Measurements from ENCODE around the gene DUSP8. TPM values are rescaled to one million over a fixed set of nuclear protein-coding genes. Genes with fewer than 3 reads are reported as not detected.

Gene DUSP8
- total RNA-seq, 1 donor from 2014 or later = 18.0 TPM

DNA sequence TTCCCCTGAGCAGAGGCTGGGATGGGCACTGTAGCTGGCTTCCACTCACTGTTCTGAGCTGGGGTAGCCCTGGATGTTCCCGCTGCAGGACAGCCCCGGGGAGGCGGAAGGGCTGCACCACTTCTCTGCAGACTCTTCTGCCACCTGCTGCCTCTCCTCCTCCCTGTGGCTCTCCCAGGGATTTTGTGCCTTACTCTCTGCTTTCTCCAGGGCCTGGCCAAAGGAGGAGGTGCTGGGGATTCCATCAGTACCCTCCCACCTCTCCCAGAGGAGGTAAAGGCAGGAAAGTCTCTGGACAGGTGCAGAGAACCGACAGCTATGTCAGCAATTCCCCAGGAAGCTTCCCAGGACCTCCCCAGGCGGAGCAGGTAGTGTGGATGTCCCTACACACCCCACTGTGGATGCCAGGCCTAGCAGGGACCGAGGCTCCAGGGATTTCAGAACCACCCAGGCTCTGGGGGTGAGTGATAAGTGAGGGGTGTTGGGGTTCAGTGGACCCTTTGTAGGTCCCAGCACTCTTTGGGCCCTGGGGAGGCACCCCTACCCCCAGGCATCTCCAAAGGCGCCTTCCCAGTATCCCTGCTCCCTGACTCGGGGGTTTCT is 11.3 kb downstream of the DUSP8 start:
- intact Hi-C loops (cut with DNase I) = no loop called here
- Histone ChIP-seq H3K9me3 (no peaks in the 10 kb centered on the region), H3K27me3 (no peaks in the 10 kb centered on the region), H3K36me3 (no peaks in the 10 kb centered on the region), H3K4me1 (peaks cover 26% of the 10 kb centered on the region), H3K27ac (no peak overlapping the region), H3K4me3 (no peak overlapping the region)
- DNase-seq = no peak
- TF ChIP-seq, protein P1, sequence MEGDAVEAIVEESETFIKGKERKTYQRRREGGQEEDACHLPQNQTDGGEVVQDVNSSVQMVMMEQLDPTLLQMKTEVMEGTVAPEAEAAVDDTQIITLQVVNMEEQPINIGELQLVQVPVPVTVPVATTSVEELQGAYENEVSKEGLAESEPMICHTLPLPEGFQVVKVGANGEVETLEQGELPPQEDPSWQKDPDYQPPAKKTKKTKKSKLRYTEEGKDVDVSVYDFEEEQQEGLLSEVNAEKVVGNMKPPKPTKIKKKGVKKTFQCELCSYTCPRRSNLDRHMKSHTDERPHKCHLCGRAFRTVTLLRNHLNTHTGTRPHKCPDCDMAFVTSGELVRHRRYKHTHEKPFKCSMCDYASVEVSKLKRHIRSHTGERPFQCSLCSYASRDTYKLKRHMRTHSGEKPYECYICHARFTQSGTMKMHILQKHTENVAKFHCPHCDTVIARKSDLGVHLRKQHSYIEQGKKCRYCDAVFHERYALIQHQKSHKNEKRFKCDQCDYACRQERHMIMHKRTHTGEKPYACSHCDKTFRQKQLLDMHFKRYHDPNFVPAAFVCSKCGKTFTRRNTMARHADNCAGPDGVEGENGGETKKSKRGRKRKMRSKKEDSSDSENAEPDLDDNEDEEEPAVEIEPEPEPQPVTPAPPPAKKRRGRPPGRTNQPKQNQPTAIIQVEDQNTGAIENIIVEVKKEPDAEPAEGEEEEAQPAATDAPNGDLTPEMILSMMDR (IDR thresholded peaks at IDR 0.05) = no peak
- no peak for ATAC-seq

DNA sequence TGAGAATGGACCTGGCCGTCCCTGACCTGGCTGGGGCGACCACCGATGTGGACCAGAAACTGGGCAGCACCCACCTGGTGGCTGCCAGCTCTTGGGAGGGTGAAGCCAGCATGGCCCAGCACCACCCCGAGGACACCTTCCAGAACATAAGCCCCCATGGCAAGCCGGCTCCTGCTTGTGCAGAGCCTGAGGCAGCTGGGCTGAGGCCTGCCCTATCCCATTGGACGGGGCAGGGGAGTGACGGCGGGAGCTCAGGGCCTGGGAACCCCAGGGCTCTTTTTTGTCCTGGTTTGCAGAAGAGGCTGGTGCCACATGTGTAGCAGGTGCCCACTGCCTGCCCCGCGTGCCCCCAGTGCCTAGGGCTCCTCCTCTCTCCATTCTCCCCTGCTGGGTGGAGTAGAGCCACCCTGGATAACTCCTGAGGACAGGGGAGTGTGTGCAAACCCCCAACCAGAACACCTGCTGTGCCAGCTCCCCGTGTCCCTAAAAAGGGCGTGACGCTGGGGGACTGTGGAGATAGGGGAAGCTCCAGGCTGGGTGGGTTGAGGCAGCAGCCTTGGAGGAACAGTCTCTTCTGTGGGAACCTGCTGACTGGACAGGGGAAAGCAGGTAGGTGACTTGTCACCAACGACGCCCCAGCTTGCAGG is 11.9 kb downstream of the DUSP8 start:
- Histone ChIP-seq H3K9me3 (no peaks in the 10 kb centered on the region), H3K27me3 (no peaks in the 10 kb centered on the region), H3K27ac (peak overlapping the region; percentile 78), H3K4me1 (peaks cover 26% of the 10 kb centered on the region), H3K4me3 (no peak overlapping the region), H3K36me3 (no peaks in the 10 kb centered on the region)
- DNase-seq (peak; percentile 61), ATAC-seq (no peak)
- TF ChIP-seq, protein P1 (IDR thresholded peaks at IDR 0.05) = no peak
- intact Hi-C loops (cut with DNase I) = no loop called here

DNA sequence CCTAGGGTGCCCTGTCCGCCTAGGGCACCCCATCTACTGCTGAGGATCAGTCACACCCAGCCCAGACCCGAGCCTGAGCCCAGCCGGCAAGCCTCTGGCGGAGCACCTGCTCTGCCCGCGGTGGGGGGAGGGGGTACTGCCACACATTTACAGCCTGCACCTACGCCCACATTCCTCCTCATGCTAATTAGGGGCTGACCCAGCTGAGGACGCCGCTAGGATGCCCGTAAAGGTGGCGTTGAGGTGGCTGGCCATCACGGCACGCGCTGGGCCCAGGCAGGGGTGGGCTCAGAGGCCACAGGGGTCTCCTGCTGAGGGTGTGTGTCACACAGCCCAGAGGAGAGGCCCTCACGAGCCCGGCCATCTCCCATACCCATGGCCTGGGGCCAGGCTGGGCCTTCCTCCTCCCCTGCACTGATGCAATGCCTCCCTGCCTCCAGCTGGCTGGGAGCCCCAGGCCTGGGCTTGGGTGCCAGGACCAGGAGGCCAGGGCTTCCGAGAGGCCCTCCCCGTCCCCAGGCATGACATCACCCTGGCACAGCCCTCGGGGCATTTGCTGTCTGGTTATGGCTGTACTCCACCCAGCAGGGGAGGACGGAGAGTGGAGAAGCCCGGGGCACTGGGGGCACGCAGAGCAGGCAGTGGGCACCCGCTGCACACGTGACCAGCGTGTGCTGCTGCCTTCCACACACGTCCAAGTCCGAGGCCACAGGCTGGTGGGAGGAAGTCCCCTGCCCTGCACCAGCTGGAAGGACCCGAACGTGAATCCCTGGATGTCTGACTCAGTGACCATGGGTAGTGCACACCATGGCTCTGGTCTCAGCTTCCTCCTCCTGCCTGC is 12.7 kb downstream of the DUSP8 start:
- Histone ChIP-seq H3K27me3 (peaks cover 2% of the 10 kb centered on the region), H3K36me3 (no peaks in the 10 kb centered on the region), H3K4me3 (peak overlapping the region; percentile 30), H3K4me1 (peaks cover 26% of the 10 kb centered on the region), H3K27ac (peak overlapping the region; percentile 78), H3K9me3 (no peaks in the 10 kb centered on the region)
- TF ChIP-seq, protein P1 (IDR thresholded peaks at IDR 0.05) = no peak
- ATAC-seq = peak; percentile 85
- peak; percentile 96 for DNase-seq
- intact Hi-C loops (cut with DNase I) = no loop called here

DNA sequence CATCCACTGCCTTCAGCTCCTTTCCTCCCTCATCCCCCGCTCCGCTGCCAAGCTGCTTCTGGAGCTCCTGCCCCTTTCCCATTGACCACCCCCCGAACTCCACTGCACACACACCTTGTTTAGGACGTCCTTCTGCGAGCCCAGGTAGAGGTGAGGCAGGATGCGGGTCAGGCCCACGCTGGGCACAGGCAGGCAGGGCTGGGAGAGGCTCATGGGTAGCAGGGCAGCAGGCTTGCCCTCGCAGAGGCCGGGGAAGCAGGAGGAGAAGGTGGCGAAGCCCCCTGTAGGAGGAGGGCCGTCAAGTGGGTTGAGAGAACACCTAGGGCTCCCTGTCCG is 13.3 kb downstream of the DUSP8 start:
- peaks cover 26% of the 10 kb centered on the region for H3K4me1 ChIP-seq
- H3K36me3 ChIP-seq = no peaks in the 10 kb centered on the region
- ATAC-seq (peak; percentile 0), DNase-seq (no peak)
- TF ChIP-seq, protein P1 (IDR thresholded peaks at IDR 0.05) = no peak
- H3K27ac ChIP-seq = peak overlapping the region; percentile 78
- intact Hi-C loops (cut with DNase I) = no loop called here
- H3K27me3 ChIP-seq = peaks cover 8% of the 10 kb centered on the region
- peak overlapping the region; percentile 30 for H3K4me3 ChIP-seq
- H3K9me3 ChIP-seq = no peaks in the 10 kb centered on the region

DNA sequence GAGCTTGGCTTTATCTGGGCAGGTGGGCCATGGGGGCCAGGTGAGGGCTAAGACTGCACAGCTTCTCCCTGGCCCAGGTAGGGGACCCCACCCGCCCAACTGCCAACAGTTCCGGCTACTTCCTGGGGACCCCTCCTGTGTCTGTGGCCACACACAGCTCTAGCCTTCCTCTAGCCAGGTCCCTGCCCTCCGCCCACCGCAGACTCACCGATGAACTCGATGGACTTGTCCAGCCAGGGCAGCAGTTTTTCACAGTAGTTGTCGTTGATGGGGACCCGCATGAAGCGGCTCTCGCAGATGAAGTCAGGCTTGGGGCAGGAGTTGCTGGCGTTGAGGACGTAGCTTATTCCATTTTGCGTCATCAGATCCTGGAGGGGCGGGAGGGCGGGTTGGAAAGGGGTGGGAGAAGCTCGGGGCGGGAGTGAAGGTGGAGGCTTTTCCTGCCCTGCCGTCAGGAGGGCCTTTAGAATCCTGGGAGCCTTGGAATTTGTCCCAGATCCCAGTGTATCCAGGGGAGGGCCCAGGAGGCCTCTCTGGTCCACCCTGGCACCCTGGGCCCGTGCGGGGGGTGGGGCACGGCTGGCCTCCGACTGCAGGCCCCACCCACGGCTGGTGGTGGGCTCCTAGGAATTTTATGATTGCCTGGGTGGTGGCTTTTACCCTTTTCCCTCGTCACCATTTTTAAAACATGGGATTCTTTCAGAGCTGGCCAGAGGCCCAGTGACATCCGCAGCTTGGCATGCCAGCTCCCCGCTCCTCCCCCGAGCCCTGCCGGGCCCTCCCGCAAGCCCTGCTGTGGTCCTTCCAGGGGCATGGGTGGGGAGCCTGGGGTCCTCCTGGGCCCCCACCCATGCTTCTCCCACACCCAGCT is 13.9 kb downstream of the DUSP8 start:
- intact Hi-C loops (cut with DNase I) = no loop called here
- Histone ChIP-seq H3K27ac (peak overlapping the region; percentile 78), H3K27me3 (peaks cover 9% of the 10 kb centered on the region), H3K4me3 (peak overlapping the region; percentile 30), H3K9me3 (no peaks in the 10 kb centered on the region), H3K36me3 (no peaks in the 10 kb centered on the region), H3K4me1 (peaks cover 26% of the 10 kb centered on the region)
- TF ChIP-seq, protein P1 (IDR thresholded peaks at IDR 0.05) = no peak
- ATAC-seq (peak; percentile 2), DNase-seq (peak; percentile 77)
